ENCODE data around the gene CD6.

DNA sequence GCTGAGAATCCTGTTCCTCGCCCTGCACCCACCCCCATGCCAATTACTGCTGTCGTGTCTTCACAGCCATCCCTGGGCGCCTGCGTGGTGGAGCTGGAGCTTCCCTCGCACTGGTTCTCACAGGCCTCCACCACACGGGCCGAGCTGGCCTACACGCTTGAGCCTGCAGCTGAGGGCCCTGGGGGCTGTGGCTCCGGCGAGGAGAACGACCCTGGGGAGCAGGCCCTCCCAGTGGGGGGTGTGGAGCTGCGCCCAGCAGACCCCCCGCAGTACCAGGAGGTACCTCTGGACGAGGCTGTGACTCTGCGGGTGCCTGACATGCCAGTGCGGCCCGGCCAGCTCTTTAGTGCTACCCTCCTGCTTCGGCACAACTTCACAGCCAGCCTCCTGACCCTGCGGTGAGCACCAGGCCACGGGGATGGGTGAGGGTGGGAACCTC is 42.9 kb upstream of the CD6 start:
- TF ChIP-seq, protein P1, sequence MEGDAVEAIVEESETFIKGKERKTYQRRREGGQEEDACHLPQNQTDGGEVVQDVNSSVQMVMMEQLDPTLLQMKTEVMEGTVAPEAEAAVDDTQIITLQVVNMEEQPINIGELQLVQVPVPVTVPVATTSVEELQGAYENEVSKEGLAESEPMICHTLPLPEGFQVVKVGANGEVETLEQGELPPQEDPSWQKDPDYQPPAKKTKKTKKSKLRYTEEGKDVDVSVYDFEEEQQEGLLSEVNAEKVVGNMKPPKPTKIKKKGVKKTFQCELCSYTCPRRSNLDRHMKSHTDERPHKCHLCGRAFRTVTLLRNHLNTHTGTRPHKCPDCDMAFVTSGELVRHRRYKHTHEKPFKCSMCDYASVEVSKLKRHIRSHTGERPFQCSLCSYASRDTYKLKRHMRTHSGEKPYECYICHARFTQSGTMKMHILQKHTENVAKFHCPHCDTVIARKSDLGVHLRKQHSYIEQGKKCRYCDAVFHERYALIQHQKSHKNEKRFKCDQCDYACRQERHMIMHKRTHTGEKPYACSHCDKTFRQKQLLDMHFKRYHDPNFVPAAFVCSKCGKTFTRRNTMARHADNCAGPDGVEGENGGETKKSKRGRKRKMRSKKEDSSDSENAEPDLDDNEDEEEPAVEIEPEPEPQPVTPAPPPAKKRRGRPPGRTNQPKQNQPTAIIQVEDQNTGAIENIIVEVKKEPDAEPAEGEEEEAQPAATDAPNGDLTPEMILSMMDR (IDR thresholded peaks at IDR 0.05; ENCODE audit: low read depth, low read length) = no peak
- no peak for TF ChIP-seq MAX (IDR thresholded peaks at IDR 0.05; ENCODE audit: low read depth, low read length)
